ENCODE measurements around the gene NOSTRIN. TPM values are rescaled to one million over a fixed set of nuclear protein-coding genes. Genes with fewer than 3 reads are reported as not detected.
"Not testable (repeated sequence)": the region's sequence is repeated elsewhere in the genome, so short reads cannot be mapped to it uniquely, and the experiment has no call there.

Gene NOSTRIN
- total RNA-seq, 1 experiment from 2014 or later: 0.25 TPM

DNA sequence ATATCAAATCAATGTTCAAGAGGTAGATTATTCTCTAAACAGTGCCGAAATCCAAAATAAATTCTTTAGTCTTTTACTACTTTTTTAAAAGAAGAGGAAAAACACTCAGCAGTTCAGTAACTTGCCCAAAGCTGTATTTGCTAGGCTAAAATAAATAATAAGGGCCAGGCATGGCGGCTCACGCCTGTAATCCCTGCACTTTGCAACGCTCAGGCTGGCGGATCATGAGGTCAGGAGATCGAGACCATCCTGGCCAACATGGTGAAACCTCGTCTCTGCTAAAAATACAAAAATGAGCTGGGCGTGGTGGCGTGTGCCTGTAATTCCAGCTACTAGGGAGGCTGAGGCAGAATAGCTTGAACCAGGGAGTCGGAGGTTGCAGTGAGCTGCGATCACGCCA, 79.7 kb downstream of the NOSTRIN start:
- DNase-seq (ENCODE audit: low spot score): not testable (repeated sequence)

DNA sequence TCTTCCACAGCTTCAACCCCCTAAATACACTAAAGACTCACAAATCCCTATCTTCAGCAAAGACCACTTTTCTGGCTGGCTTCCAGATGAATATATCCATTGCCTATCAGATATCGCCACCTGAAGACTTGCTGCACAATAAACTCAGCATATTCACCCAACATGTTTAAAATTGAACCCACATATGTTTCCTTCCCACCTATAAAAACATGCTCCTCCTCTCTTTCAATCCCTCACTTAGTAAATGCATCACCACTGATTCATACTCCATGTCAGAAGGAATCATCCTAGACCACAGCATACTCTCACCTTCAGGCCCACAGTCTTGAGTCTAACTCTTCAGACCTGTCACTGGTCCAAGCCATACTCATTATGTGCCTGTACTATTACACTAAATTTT, 82.5 kb downstream of the NOSTRIN start:
- no peak for DNase-seq (ENCODE audit: low spot score)

DNA sequence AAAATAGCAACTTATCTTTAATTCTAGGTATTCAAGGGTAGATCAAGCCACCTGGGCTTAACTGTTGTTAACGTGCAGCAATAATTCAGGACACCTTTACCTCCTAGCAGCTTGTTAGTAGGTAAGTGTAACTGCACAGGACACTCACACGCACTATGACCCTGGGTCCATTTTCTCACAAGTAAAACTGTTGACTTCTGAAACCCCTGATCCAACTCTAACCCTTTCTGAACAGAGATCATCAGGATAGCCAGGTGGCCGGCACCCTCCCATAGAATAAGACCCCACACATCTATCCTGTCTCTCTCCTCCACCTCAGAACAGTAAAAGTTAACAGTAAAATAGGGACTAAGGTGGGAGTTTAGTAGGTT, 87.2 kb downstream of the NOSTRIN start:
- no peak for DNase-seq (ENCODE audit: low spot score)

DNA sequence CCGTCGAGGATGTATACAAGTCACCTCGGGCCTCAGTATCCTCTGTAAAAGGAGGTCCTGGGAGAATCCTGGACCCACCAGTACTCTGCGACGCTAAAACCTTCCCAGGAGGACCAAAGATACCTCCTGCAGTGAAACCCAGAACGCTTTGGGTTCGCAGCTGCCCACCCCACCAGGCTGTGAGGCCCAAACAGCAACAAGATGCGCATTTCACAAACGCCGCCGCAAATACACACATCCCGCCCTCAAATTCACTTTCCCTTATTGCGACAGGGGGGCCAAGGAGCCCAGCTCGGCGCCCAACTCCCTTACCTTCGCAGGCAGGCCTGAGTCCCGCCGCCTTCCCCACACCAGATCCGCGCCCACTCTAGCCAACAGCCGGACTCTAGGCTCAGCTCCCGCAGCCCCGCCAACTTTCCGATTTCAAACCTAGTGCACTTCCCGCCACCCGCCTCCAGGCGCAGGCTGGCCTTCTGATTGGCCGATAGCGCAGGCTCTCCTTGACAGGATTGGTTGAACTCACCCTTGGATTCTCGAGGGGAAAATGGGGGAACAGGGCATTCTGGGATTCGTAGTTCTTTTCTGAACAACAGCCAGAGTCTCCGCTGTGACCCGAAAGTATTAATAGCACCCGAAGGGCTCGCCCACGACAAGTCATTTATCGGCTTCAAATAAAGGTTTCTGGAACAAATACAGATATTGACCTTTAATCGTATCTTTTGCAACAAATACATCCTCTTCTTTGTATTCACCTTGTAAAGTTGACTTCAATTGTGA, 87.8 kb downstream of the NOSTRIN start, which contains the start of gene SPC25:
SPC25 (minus strand) TSS at position 425 of the 777 bp plus-strand sequence. CDS start 911 bp downstream, outside the sequence.
- peak; percentile 92 for DNase-seq (ENCODE audit: low spot score)

DNA sequence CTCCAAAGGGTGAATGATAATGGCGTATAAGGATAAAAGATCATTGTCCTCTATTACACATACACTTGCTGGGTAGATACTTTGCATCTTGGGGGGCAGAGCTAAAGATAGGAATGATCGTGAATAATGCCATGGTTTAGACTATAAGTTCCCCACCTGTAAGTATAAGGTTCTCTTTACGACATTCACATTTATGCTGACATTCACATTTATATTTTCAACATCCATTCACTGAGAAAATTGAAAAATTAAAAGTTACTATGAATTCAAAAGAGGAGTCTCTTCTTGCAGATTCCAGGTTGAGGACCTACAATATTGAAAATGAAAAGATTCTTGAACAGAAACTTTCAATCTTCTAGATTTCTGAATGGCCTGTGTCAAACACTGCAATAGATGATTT, 89.9 kb downstream of the NOSTRIN start:
- no peak for DNase-seq (ENCODE audit: low spot score)

DNA sequence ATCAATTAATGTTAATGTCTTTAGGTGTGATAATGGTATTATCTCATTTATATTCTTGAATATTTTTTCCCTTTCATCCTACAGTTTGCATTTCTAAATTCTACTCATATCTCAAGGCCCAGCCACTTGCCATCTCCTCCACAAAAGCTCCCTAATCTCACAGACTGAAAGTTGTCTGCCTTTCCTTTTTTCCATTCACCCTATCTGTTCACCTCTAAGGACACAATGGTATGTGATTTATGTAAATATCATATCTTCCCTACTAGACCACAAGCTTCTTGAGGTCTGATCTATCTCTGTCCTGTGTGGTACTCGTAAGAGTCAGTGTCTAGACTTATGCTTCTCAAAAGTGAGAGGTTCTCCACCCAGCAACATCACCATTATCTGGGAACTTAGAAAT, 91.7 kb downstream of the NOSTRIN start:
- no peak for DNase-seq (ENCODE audit: low spot score)

DNA sequence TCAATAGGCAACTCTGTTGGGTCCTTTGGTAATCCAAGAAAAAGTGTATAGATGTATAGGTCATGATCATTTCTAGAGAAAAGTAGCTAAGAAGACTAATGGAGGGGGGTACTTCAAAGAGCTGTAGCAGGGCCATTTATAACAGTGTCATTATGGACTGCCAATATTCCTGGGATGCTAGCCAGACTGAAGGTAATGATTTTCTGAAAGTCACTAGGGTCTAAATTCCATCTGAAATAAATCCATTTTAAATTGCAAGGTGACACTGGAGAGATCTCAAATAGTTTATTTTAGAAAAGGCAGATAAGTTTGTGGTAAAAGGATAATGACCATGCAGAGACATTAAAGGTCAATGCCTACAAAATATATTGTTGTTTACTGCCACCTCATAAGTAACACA, 92.3 kb downstream of the NOSTRIN start:
- no peak for DNase-seq (ENCODE audit: low spot score)

DNA sequence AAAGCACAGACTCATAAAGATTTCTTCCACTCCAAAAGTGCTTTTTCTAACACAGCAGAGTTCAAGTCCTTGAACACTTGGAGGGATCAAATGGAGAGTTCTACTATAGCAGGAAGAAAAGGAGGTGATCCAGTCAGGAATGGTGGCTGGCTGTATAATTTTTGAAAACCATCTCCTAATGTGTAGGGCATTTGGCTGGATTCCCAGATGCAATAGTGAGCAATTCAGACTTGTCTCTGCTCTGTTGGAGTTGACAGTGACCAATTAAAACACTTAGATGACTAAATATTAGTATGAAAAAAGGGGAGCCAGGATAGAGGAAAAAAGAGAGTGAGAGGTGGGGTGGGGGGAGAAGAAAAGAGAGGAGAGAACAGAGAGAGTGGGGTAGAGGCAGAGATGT, 93.3 kb downstream of the NOSTRIN start:
- no peak for DNase-seq (ENCODE audit: low spot score)

DNA sequence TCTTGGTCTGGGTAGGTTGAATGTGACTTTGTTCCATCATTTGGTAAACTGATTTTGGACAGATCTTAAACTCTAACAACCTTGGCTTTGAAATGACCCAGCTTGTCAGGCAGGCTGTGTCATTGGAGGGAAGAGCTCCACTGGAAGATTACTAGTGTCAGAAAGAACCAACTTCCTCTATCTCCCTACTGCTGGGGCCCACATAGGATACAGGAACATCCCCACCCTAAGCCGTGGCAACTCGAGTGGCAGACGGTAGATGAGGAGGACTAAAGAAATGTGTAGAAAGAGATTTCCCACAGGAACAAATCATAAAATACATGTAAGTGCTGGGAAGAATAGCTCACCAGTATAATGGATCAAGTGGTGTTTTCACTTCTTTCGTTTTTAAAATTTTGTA, 94.3 kb downstream of the NOSTRIN start:
- DNase-seq (ENCODE audit: low spot score): no peak

DNA sequence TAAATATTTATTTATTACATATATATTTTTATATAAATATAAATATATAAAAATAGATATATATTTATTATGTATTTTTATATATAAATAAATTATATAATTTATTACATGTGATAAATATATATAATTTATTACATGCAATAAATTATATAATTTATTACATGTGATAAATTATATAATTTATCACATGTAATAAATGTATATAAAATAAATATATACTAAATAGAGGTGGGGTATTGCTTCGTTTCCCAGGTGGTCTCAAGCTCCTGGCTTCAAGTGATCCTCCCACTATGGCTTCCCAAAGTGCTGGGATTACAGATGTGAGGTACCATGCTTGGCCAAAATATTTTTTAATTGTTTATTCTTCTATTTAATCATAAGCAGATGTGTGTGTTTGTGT, 95.0 kb downstream of the NOSTRIN start:
- DNase-seq (ENCODE audit: low spot score): no peak

DNA sequence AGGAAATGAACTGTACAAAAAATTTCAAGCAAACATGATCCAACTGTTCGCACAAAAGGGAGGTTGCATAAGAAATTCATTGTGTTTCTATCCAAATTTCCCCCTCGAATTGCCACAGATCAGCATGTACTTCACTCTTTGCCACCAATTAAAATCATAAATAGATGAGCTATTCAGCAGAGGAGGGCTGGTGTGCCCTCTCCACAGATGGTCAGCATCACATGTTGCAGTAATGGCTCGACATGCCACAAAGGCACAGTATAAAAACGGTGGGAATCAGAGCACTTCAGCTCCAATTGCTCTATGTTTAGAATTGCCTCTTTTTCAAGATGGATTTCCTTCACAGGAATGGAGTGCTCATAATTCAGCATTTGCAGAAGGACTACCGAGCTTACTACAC, 98.6 kb downstream of the NOSTRIN start, which contains the start of gene G6PC2:
G6PC2 (plus strand) TSS at position 289 of the 400 bp plus-strand sequence; CDS start at position 330, 41 bp downstream.
- DNase-seq (ENCODE audit: low spot score): no peak

DNA sequence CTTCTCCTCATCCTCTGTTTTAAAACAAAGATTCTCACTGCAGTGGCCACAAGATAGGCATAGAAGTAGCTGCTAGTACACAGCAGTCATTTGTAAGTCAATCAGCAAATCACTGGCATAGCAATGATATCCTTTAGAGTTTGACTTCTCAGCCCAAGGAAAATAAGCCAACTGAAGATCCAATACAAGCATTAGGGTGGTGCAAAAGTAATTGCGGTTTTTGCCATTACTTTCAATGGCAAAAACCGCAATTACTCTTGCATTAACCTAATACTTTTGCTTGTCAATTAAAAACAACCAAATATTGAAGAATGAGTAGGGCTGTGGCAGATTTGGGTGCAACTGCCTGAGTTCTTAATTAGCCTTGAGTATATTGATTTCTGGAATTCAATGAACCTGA, 101.5 kb downstream of the NOSTRIN start:
- no peak for DNase-seq (ENCODE audit: low spot score)

DNA sequence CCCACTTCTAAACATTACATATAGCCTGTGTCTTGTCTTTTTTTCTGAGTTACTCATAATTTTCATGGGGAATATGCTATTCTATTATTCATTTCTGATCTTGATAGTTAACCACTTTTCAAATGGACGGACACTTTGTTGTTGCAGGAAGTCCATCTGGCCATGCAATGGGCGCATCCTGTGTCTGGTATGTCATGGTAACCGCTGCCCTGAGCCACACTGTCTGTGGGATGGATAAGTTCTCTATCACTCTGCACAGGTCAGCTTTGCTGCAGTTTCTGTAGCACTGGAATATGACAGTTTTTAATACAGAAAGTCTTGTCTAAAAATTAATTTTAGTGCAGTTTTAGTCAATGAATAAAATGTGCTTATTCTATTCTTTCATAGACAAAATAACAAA, 101.9 kb downstream of the NOSTRIN start:
- no peak for DNase-seq (ENCODE audit: low spot score)

DNA sequence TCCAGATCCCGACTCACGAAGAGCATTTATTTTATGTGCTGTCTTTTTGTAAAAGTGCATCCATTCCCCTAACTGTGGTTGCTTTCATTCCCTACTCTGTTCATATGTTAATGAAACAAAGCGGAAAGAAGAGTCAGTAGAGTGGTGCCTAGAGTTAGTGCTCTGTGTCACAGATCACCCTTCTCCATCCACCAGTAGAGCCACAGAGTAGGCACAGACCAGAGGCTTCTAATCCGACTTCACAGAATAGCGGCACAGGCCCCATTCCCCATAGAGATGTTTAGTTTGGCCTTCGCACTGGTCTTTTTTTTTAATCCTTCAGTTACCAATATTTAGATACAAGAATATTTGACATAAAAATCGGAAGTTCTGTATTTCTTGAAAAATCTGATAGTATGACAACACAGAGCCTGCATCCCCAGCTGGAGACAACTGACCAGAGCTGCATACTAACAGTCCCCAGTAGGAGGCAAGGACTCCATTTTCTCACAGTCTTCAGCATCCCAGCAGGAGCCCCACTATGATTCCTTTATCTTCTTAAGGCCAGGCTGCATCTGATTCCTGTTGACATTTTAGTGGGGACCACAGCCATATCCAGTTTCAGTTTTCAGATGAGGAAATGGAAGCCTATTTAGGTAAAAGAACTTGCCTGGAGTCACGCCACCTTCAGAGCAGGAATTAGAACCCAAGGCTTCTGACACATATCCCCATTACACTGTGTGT, 105.7 kb downstream of the NOSTRIN start:
- DNase-seq (ENCODE audit: low spot score): no peak

DNA sequence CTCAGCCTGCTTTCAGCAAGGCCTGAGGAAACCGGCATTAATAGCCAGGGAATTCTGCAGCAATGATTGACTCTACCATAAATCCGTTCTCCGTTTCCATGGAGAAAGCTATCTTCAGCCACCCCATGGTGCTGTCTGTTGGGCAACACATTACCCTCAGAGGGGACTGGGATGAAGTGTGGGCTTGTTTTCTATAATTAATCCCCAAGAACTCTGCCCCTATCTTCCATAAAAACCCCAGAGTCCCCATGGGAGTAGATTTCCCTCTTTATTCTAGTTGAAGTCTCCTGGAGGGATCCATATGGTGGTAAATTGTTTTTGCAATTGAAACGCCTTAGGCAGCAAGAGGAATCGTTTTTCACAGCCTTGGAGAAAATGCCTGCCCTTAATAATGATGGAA, 107.9 kb downstream of the NOSTRIN start:
- DNase-seq (ENCODE audit: low spot score): no peak

DNA sequence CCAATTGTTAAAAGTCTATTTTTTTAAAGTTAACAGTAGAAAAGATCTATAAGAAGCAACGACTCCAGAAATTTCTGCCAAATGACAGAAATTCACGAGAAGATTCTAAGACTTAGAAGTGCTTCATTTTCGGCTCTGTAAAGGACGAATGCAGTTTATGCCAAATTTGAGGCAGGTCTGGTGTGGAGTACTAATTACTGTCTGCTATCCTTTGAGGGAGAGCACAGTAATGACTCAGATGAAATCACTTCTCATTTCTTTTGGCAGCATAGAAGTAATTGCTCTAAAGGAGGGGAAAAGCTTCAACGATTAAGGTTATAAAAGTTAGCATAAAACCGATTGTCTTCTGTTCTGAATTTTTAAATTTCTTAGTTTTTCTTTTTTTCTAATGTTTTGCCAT, 110.0 kb downstream of the NOSTRIN start:
- no peak for DNase-seq (ENCODE audit: low spot score)

DNA sequence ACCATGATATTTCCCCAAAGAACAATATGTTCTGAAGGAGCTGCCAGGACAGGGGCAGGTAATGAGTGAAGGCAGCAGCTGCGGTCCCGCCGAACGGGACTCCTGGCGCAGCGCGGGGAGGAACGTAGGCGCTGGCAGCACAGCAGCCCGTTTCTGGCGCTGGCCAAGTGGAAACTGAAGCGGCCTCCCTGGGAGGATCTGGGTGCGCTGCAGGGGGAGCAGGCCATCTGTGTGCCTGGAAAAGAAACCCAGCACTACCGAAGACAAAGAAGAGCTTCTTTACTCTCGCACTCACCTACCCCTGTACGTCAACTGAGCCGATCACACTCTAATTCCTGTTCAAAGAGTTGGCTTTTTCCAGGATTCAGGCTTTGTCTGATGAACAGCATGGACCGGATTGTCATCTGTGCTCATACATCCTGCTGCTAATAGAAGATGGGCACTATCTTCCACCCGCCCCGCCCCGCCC, 110.5 kb downstream of the NOSTRIN start:
- DNase-seq (ENCODE audit: low spot score): no peak

DNA sequence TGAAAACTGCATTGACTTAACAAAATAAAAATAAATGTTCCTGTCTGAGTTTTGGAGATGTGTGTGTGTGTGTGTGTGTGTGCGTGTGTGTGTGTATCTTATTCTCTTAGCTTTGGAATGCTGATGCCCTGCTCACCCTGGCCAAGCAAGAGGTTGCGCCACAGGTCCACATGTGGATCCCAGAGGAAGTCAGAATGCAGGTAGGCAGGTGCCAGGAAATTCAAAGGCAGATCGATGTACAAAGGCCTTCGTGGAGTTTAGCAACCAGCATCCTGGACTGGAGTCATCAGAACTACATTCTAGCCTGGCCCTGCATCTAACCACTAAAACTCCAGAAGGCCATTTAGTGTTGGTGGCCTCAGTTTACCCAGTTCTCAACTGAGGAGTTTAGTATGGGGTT, 111.1 kb downstream of the NOSTRIN start:
- no peak for DNase-seq (ENCODE audit: low spot score)

Other genes starting within 250 kb of the NOSTRIN start
- 31.9 and 42.2 TPM in 2 replicates for gene SPC25, start 87.8 kb downstream of the NOSTRIN start, total RNA-seq (2014; rRNA removed; shearing (Covaris generic))
- not detected in 2 replicates for gene G6PC2, start 98.7 kb downstream of the NOSTRIN start, total RNA-seq (2014; rRNA removed; shearing (Covaris generic))
- gene ABCB11, start 228.7 kb downstream of the NOSTRIN start, total RNA-seq (2014; rRNA removed; shearing (Covaris generic)): not detected in 2 replicates

Measured in H4 (cell line).